ENCODE data around the gene IL15RA.
"Not testable (repeated sequence)": the region's sequence is repeated elsewhere in the genome, so short reads cannot be mapped to it uniquely, and the experiment has no call there.

The IL15RA gene

DNA sequence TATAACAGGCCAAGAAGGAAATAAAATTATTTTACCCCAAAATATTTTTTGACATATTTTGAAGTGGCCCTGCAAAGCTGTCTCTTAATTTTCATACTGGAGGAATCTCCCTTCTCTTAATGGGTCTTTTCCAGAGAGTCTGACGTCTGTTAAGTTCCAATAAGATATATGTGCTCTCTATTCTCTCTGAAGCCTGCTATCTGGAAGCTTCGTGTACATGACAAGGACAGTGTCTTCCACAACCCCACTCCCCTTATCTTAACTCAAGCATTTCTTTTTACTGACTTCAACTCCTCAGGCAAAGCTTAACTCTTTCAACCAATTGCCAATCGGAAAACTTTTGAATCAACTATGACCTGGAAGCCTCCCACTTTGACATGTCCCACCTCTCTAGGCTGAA is 29.2 kb upstream of the IL15RA start:
- DNase-seq (ENCODE audit: low spot score) = no peak

DNA sequence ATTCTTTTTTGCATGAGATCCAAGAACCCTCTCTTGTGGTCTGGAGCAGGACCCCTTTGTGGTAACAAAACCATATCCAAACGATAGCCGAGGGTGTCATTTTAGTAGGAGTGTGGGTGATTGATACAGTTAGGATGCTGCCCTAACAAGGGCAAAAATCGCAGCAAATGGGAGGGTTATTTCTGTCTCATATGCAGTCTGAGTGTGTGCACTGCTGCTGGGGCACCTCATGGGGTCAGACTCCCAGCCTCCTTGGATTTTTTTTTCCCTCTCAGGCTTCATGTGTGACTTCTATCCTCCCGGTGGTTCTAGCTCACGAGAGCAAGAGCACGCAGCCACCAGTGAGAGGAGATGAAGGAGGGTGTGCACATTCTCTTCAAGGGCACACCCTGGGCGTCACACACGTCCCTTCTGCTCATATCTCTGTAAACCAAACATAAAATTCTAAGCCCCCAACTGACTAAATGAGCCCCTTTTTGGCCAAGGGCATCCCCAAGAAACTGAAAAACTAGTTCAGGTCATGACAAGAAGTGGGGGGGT is 28.6 kb upstream of the IL15RA start:
- no peak for DNase-seq (ENCODE audit: low spot score)

- not testable (repeated sequence) for DNase-seq (ENCODE audit: low spot score)
Measured at GRCh38 chr10:6005161-6005804, 27.9 kb upstream of the IL15RA start.

GRCh38 chr10:6002809-6003510 is 25.6 kb upstream of the IL15RA start:
- DNase-seq (ENCODE audit: low spot score) = no peak

- DNase-seq (ENCODE audit: low spot score) = no peak
Measured at GRCh38 chr10:5999440-6000165, 22.3 kb upstream of the IL15RA start.

DNA sequence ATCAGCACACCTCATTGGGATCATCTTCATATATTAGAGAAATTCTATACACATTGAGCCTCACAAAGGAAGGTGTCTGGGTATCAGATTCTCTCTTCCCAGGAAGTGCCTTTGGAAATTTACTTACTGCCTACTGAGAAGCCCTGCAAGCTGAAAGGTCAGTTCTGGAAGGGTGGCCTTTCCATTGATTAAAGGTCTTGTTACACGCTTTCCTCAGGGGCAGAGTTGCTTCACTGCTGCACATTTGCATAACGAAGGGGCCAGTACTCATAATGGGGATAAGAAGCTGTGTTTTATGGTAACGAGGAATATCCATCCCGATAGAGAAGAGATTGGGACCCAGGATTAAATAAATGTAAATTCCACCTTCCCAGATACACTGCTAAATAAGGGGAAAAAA is 19.4 kb upstream of the IL15RA start:
- no peak for DNase-seq (ENCODE audit: low spot score)

DNA sequence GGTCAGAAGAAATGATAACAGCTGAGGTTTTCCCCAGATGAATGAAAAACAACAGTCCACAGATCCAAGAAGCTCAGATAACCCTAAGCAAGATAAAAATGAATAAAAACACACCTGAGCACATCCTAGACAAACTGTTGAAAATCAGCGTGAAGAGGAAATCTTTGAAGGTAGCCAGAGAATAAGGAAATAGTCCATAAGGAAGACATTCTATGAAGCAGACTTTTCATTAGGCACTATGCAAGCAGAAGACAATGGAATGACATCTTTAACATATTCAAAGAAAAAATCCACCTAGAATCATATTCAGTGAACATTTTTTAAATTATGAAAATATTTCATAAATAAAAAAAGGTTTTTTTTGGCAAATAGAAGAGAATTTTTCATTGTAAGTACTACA is 15.1 kb upstream of the IL15RA start:
- DNase-seq (ENCODE audit: low spot score) = no peak

DNA sequence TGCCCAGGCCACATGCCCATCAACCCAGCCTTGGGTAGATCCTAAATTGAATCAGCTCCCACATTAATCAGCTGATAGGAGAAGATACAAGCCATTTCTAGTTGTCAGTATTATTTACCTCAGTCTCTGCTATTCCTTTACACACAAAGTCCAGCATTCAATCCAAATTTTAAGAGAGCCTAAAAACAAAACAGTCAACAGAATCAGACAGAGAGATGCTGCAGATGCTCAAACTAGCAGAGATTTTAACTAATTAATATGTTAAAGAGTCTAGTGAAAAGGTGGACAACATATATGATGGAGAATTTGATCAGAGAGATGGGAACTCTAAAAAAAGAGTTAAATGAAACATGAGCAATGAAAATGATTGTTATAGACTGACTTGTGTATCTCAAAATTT is 14.4 kb upstream of the IL15RA start:
- DNase-seq (ENCODE audit: low spot score) = no peak

- no peak for DNase-seq (ENCODE audit: low spot score)
Measured at GRCh38 chr10:5989756-5990155, 12.4 kb upstream of the IL15RA start.

DNA sequence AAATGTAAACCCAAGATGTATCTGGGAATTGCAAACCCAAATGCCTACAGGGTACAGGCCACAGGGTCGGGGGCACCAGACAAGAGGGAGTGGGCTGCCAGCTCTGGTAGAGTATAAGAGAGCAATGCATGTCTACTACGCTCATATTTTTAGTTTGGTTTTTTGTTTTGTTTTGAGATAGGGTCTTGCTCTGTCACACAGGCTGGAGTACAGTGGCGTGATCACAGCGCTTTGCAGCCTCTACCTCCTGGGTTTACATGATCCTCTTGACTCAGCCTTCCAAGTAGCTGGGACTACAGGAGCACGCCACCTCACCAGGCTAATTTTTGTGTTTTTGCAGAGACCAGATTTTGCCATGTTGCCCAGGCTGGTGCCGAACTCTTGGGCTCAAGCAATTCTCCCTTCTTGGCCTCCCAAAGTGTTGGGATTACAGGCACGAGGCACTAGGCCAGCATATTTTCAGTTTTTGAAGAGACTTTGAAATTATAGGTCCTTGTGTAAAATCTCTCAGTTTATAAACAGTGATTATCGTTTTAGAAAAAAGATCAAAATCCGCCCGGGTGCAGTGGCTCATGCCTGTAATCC is 11.1 kb upstream of the IL15RA start:
- no peak for DNase-seq (ENCODE audit: low spot score)

GRCh38 chr10:5987747-5988146 is 10.4 kb upstream of the IL15RA start:
- no peak for DNase-seq (ENCODE audit: low spot score)

DNA sequence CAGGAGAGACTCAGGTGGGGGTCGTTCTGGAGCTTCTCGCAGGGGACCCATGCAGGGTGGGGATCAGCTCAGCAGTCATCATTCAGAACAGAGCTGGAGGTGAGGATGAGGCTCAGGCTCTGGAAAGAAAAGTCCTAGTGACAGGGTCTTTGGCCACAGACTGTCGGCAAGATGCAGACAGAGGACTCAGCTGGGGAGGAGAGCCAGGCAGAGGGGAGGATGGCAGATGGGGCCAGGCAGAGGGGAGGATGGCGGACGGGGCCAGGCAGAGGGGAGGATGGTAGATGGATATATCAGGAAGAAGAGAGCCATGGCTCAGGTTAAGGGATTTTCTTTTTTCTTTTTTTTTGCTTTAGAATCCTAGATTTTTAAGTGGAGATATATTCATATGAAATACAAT is 7.7 kb upstream of the IL15RA start:
- DNase-seq (ENCODE audit: low spot score) = no peak

- no peak for DNase-seq (ENCODE audit: low spot score)
Measured at GRCh38 chr10:5983774-5984173, 6.4 kb upstream of the IL15RA start.

DNA sequence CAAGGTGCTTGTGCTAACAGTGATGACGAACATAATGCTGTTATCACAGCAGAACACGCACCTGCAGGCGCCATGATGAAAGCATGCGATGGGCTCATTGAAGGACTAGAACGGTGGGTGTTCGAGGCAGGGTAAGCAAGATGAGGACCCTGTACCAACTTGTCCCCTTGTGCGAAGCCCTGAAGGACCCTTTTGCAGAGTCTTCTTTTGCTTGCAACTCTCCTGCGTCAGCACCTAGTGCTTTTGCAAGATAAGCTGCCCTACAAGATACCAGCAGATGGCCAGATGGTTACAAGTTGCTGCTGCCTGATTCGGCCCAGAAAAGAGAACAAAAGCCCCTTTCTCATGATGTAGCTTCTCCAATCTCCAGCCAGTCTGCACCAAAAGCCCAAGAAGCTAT is 4.2 kb upstream of the IL15RA start:
- DNase-seq (ENCODE audit: low spot score) = no peak

GRCh38 chr10:5978230-5978489 is 817 bp upstream of the IL15RA start:
- no peak for DNase-seq (ENCODE audit: low spot score)

- DNase-seq (ENCODE audit: low spot score) = peak; percentile 23
Measured at GRCh38 chr10:5976512-5977470, 552 bp downstream of the IL15RA start.

GRCh38 chr10:5975641-5976473 is 1.5 kb downstream of the IL15RA start:
- DNase-seq (ENCODE audit: low spot score) = peak; percentile 63

DNA sequence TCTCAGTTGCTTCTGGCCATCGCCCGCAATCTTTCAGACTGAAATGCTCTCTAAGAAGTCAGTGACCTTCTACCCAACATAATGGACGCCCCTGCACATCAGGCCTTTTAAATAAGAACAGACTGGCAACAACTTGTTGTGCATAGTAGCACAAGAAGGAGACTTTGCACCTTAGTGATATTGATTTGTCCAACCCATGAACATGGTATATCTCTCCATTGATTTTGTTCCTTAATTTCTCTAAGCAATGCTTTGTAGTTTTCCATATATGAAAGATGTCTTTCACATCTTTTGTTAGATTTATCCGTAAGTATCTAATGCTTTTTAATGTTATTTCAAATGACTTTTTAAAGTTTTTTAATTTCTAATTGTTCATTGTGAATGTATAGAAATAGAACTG is 4.3 kb downstream of the IL15RA start:
- no peak for DNase-seq (ENCODE audit: low spot score)

DNA sequence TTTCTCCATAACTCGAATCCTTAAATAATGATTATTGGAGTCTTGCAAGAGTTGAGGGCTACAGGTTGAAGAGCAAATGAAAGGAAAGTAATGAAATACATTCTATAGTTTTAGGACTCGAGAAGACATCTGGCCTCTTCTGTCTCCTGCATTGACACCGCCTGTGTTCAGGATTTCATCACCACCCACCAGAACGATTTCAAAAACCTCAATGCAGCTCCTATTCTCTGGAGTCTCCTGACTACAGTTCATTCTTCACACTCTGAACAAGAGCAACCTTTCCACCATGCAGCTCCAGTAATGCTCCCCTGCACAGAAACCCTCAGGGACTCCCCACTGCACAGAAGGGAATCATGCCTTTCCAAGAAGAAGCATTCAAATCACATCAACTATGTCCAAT is 5.5 kb downstream of the IL15RA start:
- no peak for DNase-seq (ENCODE audit: low spot score)

DNA sequence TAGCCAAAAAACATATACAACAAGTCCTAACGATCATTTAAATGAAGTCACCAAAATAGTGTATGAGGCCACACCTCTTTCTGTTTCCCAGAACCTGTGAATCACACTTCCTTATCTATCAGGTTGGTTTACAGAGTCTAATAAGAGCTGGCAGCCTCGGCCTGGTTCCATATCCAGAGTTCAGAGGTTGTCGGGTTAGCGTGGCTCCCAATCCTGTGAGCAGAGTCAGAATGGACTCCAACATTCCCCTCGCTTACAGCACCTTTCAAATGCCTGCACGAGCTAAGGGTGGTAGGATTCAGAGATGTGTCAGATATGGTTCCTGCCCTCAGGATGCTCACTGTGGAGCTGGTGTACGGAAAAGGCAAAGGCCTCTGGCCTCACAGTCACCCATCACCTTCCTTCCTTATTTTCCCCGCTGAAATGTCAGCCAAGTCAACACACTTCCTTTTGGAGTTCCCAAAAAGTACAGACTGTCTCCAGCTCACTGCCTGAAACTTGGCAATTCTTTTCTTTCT is 6.0 kb downstream of the IL15RA start:
- DNase-seq (ENCODE audit: low spot score) = peak; percentile 69

- DNase-seq (ENCODE audit: low spot score) = no peak
Measured at GRCh38 chr10:5970527-5970926, 6.8 kb downstream of the IL15RA start.

All from CD4-positive, alpha-beta T cell treated with Interleukin-2 at 100 ng/mL for 4 hours (primary cell).